HG02588 (cell line): ENCODE measurements around the gene KIRREL3.

ENCODE experiments used
- ATAC-seq: cut with Tn5 transposase; IDR thresholded peaks from one replicate; pipeline ENCODE4 v1.9.1; 2021; ENCODE audit warnings: mild to moderate bottlenecking, moderate library complexity; ENCODE audit not compliant: unreplicated experiment

The KIRREL3 gene

GRCh38 chr11:126722006-126722736 lies 278.4 kb downstream of the KIRREL3 start:
- no peak for ATAC-seq

GRCh38 chr11:126720539-126721235 lies 279.9 kb downstream of the KIRREL3 start:
- ATAC-seq, result no peak

- no peak for ATAC-seq
Measured at GRCh38 chr11:126719740-126720139, 280.8 kb downstream of the KIRREL3 start.

- no peak for ATAC-seq
Measured at GRCh38 chr11:126718276-126718675, 282.3 kb downstream of the KIRREL3 start.

GRCh38 chr11:126716456-126717083 lies 284.0 kb downstream of the KIRREL3 start:
- ATAC-seq, result no peak

GRCh38 chr11:126713806-126714205 lies 286.8 kb downstream of the KIRREL3 start:
- no peak for ATAC-seq

- no peak for ATAC-seq
Measured at GRCh38 chr11:126711977-126712625, 288.5 kb downstream of the KIRREL3 start.

GRCh38 chr11:126710804-126711399 lies 289.7 kb downstream of the KIRREL3 start:
- ATAC-seq, result no peak

GRCh38 chr11:126707498-126707897 lies 293.1 kb downstream of the KIRREL3 start:
- ATAC-seq, result no peak

- ATAC-seq, result no peak
Measured at GRCh38 chr11:126704096-126704495, 296.5 kb downstream of the KIRREL3 start.

- no peak for ATAC-seq
Measured at GRCh38 chr11:126703662-126704061, 296.9 kb downstream of the KIRREL3 start.

- ATAC-seq, result no peak
Measured at GRCh38 chr11:126702987-126703386, 297.6 kb downstream of the KIRREL3 start.

GRCh38 chr11:126702165-126702720 lies 298.3 kb downstream of the KIRREL3 start:
- no peak for ATAC-seq

- ATAC-seq, result no peak
Measured at GRCh38 chr11:126701520-126701897, 299.1 kb downstream of the KIRREL3 start.

GRCh38 chr11:126700768-126701519 lies 299.6 kb downstream of the KIRREL3 start:
- ATAC-seq, result peak; percentile 55

GRCh38 chr11:126698576-126698975 lies 302.0 kb downstream of the KIRREL3 start:
- no peak for ATAC-seq

- ATAC-seq, result no peak
Measured at GRCh38 chr11:126697936-126698335, 302.6 kb downstream of the KIRREL3 start.

- ATAC-seq, result no peak
Measured at GRCh38 chr11:126696982-126697381, 303.6 kb downstream of the KIRREL3 start.

- ATAC-seq, result no peak
Measured at GRCh38 chr11:126695293-126695692, 305.3 kb downstream of the KIRREL3 start.

- no peak for ATAC-seq
Measured at GRCh38 chr11:126694065-126694625, 306.4 kb downstream of the KIRREL3 start.
